Measurements from ENCODE around the gene TPRX2.
"Not testable (repeated sequence)": the region's sequence is repeated elsewhere in the genome, so short reads cannot be mapped to it uniquely, and the experiment has no call there.

TPRX2 gene

DNA sequence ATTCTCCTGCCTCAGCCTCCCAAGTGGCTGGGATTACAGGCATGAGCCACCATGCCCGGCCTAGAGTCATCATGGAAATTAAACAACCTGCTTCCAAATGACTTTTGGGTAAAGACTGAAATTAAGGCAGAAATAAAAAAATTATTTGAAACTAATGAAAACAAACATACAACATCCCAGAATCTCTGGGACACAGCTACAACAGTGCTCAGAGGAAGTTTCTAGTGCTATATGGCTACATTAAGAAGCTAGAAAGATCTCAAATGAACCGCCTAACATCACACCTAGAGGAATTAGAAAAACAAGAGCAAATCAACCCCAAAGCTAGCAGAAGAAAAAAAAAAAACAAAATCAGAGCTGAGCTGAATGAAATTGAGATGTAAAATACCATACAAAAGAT, 51.2 kb downstream of the TPRX2 start:
- not testable (repeated sequence) for DNase-seq (ENCODE audit: extremely low spot score, insufficient read length, low read depth); FAIRE-seq
